Measurements from ENCODE around the gene PEA15.

The PEA15 gene

DNA sequence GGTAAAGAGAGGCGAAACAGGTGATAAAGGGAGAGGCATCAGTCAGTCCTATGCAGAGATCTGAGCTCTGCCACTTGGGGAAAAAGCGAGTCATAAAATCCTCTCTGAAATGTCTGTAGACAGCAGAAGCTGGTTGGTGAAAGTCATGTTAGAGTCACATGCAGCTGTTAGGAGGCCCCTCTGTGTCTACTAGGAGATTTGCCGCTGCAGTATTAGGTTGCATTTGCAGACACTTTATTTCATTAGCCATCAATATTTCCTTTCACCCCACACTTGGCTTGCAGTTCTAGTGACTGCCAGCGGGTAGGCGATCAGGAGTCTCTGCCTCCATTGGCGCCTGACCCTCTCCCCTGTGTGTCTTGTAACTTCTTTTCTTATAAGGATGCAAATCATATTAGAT is 37.6 kb upstream of the PEA15 start:
- TF ChIP-seq, protein P1, sequence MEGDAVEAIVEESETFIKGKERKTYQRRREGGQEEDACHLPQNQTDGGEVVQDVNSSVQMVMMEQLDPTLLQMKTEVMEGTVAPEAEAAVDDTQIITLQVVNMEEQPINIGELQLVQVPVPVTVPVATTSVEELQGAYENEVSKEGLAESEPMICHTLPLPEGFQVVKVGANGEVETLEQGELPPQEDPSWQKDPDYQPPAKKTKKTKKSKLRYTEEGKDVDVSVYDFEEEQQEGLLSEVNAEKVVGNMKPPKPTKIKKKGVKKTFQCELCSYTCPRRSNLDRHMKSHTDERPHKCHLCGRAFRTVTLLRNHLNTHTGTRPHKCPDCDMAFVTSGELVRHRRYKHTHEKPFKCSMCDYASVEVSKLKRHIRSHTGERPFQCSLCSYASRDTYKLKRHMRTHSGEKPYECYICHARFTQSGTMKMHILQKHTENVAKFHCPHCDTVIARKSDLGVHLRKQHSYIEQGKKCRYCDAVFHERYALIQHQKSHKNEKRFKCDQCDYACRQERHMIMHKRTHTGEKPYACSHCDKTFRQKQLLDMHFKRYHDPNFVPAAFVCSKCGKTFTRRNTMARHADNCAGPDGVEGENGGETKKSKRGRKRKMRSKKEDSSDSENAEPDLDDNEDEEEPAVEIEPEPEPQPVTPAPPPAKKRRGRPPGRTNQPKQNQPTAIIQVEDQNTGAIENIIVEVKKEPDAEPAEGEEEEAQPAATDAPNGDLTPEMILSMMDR (IDR thresholded peaks at IDR 0.05; ENCODE audit: low read depth, low read length), result no peak
- H3K4me3 ChIP-seq (ENCODE audit: low read depth, low read length), result no peak overlapping the region

DNA sequence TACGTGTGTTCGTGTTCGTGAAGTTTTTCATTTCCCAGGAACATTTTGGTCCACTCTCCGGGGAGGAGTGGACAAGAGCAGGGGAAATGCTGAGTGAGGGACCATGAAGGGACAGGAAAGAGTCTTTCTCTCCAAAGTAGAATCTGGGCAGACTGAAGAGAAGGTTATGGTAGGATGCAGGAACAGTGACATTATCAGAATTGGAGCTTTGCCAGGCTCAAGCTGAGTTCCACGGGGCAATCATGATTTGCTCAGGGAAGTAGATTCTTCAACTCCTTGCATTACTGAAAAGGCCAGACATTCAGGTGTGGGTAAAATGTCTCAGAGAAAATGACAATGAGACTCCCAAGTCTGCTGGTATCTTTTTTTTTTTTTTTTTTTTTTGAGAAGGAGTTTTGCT is 37.2 kb upstream of the PEA15 start:
- no peaks in the 10 kb centered on the region for H3K36me3 ChIP-seq
- no peaks in the 10 kb centered on the region for H3K9me3 ChIP-seq
- H3K4me3 ChIP-seq (ENCODE audit: low read depth, low read length), result no peak overlapping the region
- H3K27me3 ChIP-seq, result peaks cover 19% of the 10 kb centered on the region
- H3K4me1 ChIP-seq, result no peaks in the 10 kb centered on the region
- DNase-seq, result no peak
- TF ChIP-seq, protein P1 (IDR thresholded peaks at IDR 0.05; ENCODE audit: low read depth, low read length), result no peak

More for the DNA sequence above, 37.6 kb upstream of the PEA15 start:
- H3K9me3 ChIP-seq, result no peaks in the 10 kb centered on the region
- H3K27me3 ChIP-seq, result peaks cover 15% of the 10 kb centered on the region
- no peak for DNase-seq
- no peaks in the 10 kb centered on the region for H3K4me1 ChIP-seq
- no peaks in the 10 kb centered on the region for H3K36me3 ChIP-seq

DNA sequence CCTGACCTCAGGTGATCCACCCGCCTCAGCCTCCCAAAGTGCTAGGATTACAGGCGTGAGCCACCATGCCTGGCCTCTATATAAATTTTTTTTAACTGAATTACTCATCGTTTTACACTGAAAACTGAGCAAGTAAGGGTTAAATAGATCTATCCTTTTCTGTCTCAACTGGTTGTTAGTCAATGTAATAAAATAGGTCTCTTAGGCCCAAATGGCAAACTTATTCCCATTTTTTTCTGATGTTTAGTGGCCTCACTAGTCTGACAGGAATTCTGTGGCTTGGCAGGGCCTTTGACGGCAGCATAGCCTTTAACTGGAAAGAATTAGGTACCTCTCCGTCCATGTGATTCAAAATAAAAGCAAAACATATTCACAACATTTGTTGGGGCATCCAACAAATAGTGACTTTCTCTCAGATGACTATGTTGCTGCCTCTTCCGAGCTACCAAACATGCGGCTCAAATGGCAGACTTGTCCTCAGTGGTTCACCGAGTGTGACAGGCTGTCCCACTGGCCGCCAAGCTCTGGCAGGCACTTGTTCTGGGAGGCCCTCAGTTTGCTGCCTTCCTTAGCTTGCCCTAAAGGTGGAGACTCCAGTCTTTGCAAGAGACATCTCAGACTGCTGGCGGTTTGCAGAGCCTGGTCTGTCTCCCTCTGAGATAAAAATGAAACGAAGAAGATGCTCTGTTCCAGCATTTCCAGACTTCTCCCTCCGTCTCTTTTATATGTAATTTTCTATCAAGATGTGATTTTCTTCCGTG is 36.4 kb upstream of the PEA15 start:
- TF ChIP-seq, protein P1 (IDR thresholded peaks at IDR 0.05; ENCODE audit: low read depth, low read length), result no peak
- DNase-seq, result no peak
- Histone ChIP-seq H3K36me3 (no peaks in the 10 kb centered on the region), H3K27me3 (peaks cover 22% of the 10 kb centered on the region), H3K4me3 (ENCODE audit: low read depth, low read length) (no peak overlapping the region), H3K4me1 (no peaks in the 10 kb centered on the region), H3K9me3 (no peaks in the 10 kb centered on the region)

DNA sequence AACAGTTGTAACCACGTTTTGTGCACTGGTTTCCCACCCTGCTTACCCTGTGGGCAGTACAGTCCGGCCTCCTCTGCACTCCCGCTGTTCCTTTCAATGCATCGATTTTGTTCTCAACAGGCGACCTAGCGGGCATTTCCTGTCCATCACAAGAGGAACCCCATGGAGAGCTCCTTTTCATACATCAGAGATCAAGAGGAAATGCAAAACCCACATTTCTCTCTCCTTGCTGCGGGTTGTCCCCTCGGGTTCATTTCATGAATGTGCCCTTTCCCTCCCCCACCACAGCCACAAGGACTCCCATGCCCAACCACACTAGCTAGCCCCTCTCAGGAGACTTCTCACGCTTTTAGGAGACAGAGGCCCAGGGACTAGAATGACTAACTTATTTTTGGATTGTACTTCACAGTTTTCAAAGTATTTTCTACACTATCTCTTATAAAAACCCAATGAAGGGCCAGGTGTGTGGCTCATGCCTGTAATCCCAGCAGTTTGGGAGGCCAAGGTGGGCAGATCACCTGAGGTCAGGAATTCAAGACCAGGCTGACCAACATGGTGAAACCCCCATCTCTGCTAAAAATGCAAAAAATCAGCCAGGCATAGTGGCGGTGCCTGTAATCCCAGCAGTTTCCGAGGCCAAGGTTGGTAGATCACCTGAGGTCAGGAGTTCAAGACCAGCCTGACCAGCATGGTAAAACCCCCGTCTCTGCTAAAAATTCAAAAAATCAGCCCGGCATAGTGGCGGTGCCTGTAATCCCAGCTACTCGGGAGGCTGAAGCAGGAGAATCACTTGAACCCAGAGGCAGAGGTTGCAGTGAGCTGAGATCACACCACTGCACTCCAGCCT is 35.4 kb upstream of the PEA15 start:
- no peak for DNase-seq
- Histone ChIP-seq H3K36me3 (no peaks in the 10 kb centered on the region), H3K4me3 (ENCODE audit: low read depth, low read length) (no peak overlapping the region), H3K9me3 (no peaks in the 10 kb centered on the region), H3K27me3 (peaks cover 24% of the 10 kb centered on the region), H3K4me1 (no peaks in the 10 kb centered on the region)
- TF ChIP-seq, protein P1 (IDR thresholded peaks at IDR 0.05; ENCODE audit: low read depth, low read length), result no peak

DNA sequence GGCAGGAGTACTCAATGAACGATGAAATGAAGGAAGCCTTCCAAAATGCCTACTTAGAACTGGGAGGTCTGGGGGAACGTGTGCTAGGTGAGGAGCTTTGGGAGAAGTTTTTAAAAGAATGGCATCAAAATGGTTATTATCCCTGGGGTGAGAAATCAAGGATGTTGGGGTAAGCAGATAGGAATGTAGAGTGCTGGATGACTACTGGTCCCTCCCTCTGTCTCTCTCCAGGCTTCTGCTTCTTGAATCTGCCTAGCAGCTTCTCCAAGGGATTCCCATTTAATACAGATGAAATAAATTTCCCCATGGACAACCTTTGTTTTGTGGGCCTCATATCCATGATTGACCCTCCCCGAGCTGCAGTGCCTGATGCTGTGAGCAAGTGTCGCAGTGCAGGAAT is 33.8 kb upstream of the PEA15 start:
- no peak for DNase-seq
- H3K4me1 ChIP-seq, result no peaks in the 10 kb centered on the region
- H3K4me3 ChIP-seq (ENCODE audit: low read depth, low read length), result no peak overlapping the region
- TF ChIP-seq, protein P1 (IDR thresholded peaks at IDR 0.05; ENCODE audit: low read depth, low read length), result no peak
- peaks cover 17% of the 10 kb centered on the region for H3K27me3 ChIP-seq
- no peaks in the 10 kb centered on the region for H3K36me3 ChIP-seq
- no peaks in the 10 kb centered on the region for H3K9me3 ChIP-seq

DNA sequence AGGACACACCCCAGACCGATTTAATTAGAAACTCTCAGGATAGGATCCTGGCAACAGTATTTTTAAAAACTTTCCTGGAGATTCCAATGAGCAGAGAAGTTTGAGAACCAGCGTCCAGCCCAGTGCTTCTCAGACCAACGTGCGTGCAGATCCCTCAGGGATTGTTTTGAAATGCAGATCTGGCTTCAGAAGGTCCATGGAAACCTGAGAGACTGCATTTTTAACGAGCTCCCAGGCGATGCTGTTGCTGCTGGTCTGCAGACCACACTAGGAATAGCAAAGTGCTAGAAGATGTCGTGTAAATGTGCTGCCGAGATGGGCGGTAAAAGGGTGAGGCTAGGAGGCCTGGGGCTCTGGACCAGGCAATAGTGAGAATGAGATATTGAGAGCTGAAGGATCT is 33.2 kb upstream of the PEA15 start:
- TF ChIP-seq, protein P1 (IDR thresholded peaks at IDR 0.05; ENCODE audit: low read depth, low read length), result no peak
- Histone ChIP-seq H3K9me3 (no peaks in the 10 kb centered on the region), H3K36me3 (no peaks in the 10 kb centered on the region), H3K4me1 (no peaks in the 10 kb centered on the region), H3K4me3 (ENCODE audit: low read depth, low read length) (no peak overlapping the region), H3K27me3 (peaks cover 13% of the 10 kb centered on the region)
- DNase-seq, result no peak
